ENCODE measurements around the gene SELENBP1. TPM values are rescaled to one million over a fixed set of nuclear protein-coding genes. Genes with fewer than 3 reads are reported as not detected.
A peak's percentile ranks its signal among the peaks of the same experiment; 100 is the strongest.

The SELENBP1 gene
- total and polyA plus RNA-seq, 7 donors, result 12.7 to 89.2 (median 41.2) TPM

DNA sequence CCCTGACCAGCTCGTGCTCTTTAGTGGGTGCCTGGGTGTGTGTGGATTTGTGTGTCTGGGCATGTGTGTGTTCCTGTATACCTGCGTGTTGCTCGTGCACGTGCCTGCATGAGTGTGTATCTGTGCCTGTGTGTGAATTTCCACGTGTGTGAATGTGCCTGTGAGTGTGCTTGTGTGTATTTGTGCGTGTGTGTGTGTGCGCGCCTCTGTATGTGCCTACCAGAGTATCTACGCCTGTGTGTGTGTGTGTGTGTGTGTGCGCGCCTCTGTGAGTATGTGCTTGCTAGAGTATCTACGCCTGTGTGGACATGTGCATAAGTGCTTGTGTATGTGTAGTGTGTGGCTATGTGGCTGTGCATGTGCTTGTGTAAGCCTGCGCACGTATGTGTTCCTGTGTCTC lies 691 bp upstream of the SELENBP1 start:
- Histone ChIP-seq H3K9me3 (no peaks in the 10 kb centered on the region), H3K4me3 (no peak overlapping the region), H3K27me3 (ENCODE audit: insufficient read depth in 3 of 3, low read length in 2 of 3) (no peaks in the 10 kb centered on the region), H3K36me3 (ENCODE audit: insufficient read depth in 1 of 2, low read depth in 1 of 2) (peaks cover 0 to 10% of the 10 kb centered on the region in 2 donors), H3K27ac (no peak overlapping the region), H3K4me1 (peaks cover 37% of the 10 kb centered on the region)
- no peak for DNase-seq
- no peak for ATAC-seq
- WGBS, 3 donors, result 92 to 97% (median 94%) methylated on average over 14 of the region's 14 CpGs
- intact Hi-C loops (cut with DNase I), result no loop called here
- TF ChIP-seq, protein P1, sequence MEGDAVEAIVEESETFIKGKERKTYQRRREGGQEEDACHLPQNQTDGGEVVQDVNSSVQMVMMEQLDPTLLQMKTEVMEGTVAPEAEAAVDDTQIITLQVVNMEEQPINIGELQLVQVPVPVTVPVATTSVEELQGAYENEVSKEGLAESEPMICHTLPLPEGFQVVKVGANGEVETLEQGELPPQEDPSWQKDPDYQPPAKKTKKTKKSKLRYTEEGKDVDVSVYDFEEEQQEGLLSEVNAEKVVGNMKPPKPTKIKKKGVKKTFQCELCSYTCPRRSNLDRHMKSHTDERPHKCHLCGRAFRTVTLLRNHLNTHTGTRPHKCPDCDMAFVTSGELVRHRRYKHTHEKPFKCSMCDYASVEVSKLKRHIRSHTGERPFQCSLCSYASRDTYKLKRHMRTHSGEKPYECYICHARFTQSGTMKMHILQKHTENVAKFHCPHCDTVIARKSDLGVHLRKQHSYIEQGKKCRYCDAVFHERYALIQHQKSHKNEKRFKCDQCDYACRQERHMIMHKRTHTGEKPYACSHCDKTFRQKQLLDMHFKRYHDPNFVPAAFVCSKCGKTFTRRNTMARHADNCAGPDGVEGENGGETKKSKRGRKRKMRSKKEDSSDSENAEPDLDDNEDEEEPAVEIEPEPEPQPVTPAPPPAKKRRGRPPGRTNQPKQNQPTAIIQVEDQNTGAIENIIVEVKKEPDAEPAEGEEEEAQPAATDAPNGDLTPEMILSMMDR (IDR thresholded peaks at IDR 0.05), result no peak

DNA sequence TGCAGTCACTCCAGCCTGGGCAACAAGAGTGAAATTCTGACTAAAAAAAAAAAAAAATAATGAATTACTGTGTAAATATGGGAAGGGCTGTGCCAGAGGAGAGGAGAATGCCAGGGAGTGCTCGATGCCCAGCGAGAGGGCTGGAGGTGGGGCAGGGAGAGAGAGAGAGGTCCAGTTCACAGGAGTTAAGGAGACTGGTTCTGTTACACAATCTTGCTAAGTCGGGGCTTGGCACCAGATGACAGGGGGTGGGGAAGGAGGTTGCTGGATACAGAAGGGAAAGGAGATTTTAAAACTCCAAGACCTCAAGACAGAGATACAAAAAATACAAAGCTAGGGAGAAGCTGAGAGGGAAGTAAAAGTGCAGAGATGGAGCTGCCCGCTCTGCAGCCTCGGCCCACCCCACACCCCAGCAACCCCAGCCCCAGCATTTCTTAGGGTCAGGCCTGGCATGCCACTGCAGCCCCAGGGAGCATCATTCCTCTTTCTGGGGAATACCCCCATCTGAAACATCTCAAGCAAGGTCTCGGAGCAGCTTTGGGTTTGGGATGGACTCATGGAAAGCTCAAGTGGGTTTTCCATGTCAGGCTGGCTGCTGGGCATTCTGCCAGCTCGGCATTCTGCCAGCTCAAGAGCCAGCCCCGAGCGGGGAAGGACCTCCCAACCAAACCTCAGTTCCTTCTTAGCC lies 991 bp downstream of the SELENBP1 start:
- TF ChIP-seq, protein P1 (IDR thresholded peaks at IDR 0.05), result no peak
- Histone ChIP-seq H3K4me1 (peaks cover 44% of the 10 kb centered on the region), H3K27ac (peak overlapping the region; percentile 73), H3K27me3 (ENCODE audit: insufficient read depth in 3 of 3, low read length in 2 of 3) (no peaks in the 10 kb centered on the region), H3K9me3 (no peaks in the 10 kb centered on the region), H3K36me3 (ENCODE audit: insufficient read depth in 1 of 2, low read depth in 1 of 2) (peaks cover 1 to 22% of the 10 kb centered on the region in 2 donors), H3K4me3 (peak overlapping the region; percentile 76)
- intact Hi-C loops (cut with DNase I), result no loop called here
- 14 to 27% (median 16%) methylated on average over 9 of the region's 9 CpGs for WGBS, 3 donors
- DNase-seq, result peak; percentile 66 to 81
- ATAC-seq, result peak; percentile 42 to 79 (median 66)

DNA sequence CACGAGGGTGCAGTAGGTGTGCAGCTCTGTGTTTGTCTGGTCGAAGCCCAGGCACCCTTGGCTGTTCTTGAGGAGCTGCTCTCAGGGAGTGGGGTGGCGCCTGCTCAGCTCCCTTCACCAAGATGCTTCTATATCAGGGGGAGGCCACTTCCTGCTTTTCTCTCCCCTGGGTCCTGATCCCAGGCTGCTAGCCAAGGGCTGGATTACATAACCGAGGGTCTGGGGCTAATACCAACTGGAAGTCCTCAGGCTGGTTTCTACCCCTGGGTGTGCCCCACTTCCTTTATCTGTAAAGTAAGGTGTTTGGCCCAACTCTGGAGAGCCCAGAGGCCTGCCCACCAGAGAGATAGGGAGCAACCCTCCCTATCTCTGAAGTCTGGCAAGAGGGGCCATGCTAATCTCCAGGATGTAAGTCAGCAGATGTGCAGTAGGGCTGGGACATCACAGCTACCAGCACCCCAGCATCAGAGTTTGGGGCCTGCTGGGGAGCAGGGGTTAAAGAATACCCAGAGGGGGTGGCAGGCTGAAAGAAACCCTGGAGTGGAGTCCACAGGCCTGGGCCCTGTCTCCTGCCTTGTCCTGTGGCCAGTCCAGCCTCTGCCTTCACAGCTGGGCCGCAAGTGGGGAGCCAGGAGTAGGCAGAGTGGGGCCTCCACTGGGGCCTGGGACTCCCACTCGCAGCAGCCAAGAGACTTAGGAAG lies 2.1 kb downstream of the SELENBP1 start:
- peak overlapping the region; percentile 19 for H3K4me3 ChIP-seq
- DNase-seq (peak; percentile 25 to 72), ATAC-seq (no peak)
- peaks cover 44% of the 10 kb centered on the region for H3K4me1 ChIP-seq
- intact Hi-C loops (cut with DNase I), result no loop called here
- no peaks in the 10 kb centered on the region for H3K9me3 ChIP-seq
- 41 to 56% (median 49%) methylated on average over 6 of the region's 6 CpGs for WGBS, 3 donors
- H3K36me3 ChIP-seq (ENCODE audit: insufficient read depth in 1 of 2, low read depth in 1 of 2), result peaks cover 2 to 34% of the 10 kb centered on the region in 2 donors
- TF ChIP-seq, protein P1 (IDR thresholded peaks at IDR 0.05), result no peak
- no peaks in the 10 kb centered on the region for H3K27me3 ChIP-seq (ENCODE audit: insufficient read depth in 3 of 3, low read length in 2 of 3)
- peak overlapping the region; percentile 73 for H3K27ac ChIP-seq

DNA sequence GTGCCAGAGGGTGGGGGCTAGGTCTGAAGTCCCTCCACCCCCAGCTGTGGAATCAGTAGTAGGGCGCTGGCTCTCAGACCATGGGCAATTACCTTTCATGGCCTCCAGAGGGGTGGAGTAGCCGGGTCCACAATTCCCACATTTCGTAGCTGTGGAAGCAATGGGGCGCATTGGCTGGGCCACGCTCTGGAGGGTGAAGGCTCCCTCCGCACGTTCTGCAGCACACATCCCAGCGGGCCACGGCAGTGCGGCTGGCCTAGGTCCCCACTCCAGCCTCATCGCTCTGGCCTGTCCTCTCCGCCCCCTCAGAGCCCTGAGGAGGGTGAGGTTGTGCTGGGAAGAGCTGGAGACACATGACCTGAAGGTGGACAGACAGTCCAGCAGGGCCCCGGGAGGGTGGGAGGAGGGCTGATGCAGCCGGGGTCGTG lies 2.9 kb downstream of the SELENBP1 start:
- H3K36me3 ChIP-seq (ENCODE audit: insufficient read depth in 1 of 2, low read depth in 1 of 2), result peaks cover 2 to 41% of the 10 kb centered on the region in 2 donors
- intact Hi-C loops (cut with DNase I), result no loop called here
- WGBS, 3 donors, result 75 to 79% (median 79%) methylated on average over 15 of the region's 15 CpGs
- H3K27ac ChIP-seq, result no peak overlapping the region
- peak overlapping the region; percentile 19 for H3K4me3 ChIP-seq
- ATAC-seq, result no peak
- H3K9me3 ChIP-seq, result no peaks in the 10 kb centered on the region
- TF ChIP-seq, protein P1 (IDR thresholded peaks at IDR 0.05), result no peak
- DNase-seq, result no peak
- H3K27me3 ChIP-seq (ENCODE audit: insufficient read depth in 3 of 3, low read length in 2 of 3), result no peaks in the 10 kb centered on the region
- peaks cover 44% of the 10 kb centered on the region for H3K4me1 ChIP-seq
